ENCODE data around the gene RXFP2.

GRCh38 chr13:31826521-31826920 is 87.2 kb downstream of the RXFP2 start:
- TF ChIP-seq CTCF (conservative IDR thresholded peaks at IDR 0.05; ENCODE audit: low read length) (no peak), EZH2phosphoT487 (IDR thresholded peaks at IDR 0.05; ENCODE audit: borderline replicate concordance) (no peak)

All from Loucy (cell line).